Epithelial cell of esophagus (primary cell): ENCODE results near the gene PCCA.

Experiments
- DNase-seq: peaks from one replicate; pipeline ENCODE4 v3.0.0; 2010; ENCODE audit warnings: low read depth
- H3K4me3 ChIP-seq: 2 replicates; pipeline ENCODE4 v1.5.1; 2011; ENCODE audit warnings: mild to moderate bottlenecking, low read length, control low read depth
- TF ChIP-seq, protein P1 (sequence below): IDR thresholded peaks from 2 replicates; pipeline ENCODE4 v1.5.1; 2011; ENCODE audit warnings: low read depth, mild to moderate bottlenecking, low read length, control low read depth, inconsistent platforms; ENCODE audit not compliant: insufficient read depth; ENCODE audit errors: missing control alignments

The PCCA gene

DNA sequence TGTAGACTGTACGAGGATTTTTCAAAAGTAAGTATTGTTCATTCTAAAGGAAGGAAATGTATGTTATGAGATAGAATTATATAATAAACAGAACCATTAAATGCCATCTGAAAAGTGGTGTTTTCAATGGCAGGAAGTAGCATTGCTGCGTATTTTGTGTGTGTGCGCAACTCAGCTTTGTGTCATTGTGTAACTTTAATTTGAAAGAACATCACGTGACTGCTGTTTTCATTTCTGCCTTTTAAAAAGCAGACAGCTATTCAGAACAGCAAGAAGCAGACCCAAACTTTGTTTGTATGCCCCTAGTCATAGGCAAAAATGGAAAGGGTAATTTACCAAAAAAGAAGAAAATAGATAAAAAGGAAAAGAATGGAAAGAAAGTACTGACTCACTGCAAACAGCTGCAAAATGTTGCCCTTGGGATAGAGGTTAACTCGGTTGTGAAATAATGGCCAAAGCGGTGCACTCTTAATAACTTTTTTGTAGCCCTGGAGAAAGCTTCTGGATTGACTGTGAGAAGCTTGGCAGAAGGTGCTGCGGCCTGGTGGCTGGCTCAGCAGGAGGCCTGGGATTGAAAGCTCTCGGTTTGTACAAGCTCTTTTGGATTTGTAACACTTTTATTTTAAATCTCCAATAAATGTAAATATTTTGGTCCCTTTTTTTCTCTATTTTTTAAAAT, 402.4 kb downstream of the PCCA start:
- DNase-seq: no peak
- no peak overlapping the region for H3K4me3 ChIP-seq
- TF ChIP-seq, protein P1, sequence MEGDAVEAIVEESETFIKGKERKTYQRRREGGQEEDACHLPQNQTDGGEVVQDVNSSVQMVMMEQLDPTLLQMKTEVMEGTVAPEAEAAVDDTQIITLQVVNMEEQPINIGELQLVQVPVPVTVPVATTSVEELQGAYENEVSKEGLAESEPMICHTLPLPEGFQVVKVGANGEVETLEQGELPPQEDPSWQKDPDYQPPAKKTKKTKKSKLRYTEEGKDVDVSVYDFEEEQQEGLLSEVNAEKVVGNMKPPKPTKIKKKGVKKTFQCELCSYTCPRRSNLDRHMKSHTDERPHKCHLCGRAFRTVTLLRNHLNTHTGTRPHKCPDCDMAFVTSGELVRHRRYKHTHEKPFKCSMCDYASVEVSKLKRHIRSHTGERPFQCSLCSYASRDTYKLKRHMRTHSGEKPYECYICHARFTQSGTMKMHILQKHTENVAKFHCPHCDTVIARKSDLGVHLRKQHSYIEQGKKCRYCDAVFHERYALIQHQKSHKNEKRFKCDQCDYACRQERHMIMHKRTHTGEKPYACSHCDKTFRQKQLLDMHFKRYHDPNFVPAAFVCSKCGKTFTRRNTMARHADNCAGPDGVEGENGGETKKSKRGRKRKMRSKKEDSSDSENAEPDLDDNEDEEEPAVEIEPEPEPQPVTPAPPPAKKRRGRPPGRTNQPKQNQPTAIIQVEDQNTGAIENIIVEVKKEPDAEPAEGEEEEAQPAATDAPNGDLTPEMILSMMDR: no peak

DNA sequence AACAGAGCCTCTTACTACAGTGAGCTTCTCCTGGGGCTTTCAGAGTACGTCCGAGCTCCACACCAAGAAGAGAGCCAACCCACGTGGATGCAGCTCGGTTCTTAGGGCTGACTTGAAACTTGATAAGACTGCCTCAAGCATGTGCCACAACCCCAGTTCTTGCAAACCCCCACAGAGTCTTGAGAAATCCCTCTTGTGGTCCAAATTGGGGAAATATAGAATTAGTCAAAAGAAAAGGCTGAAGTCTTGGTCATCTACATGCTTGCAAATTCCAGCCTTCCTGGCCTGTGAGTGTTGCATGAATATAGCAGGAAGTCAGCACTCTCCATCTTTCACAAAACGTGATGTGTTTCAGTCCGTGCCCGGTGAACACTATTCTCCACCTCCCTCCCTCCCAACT, 404.5 kb downstream of the PCCA start:
- TF ChIP-seq, protein P1: no peak
- H3K4me3 ChIP-seq: no peak overlapping the region
- DNase-seq: no peak

- H3K4me3 ChIP-seq: no peak overlapping the region
- no peak for DNase-seq
- TF ChIP-seq, protein P1: no peak
Observed at GRCh38 chr13:100495455-100495854, 406.6 kb downstream of the PCCA start.

DNA sequence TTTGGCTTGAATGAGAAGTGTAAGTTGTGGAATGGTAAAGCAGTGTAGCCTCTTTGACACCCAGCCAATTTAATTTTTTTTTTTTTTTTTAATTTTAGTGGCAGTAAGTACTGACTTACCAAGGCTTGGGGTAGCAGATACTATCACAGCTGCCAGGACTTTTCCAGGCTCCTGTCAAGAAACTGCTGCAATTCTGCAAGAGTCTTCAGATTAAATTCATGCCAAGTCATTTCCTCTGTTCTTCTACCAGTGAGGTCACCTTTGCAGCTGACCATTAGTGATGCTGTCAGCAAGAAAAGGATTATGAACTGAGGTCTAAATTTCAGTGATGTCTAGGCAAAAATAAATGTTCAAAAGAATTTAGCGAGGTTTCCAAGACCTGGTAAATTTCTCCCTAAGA, 408.5 kb downstream of the PCCA start:
- TF ChIP-seq, protein P1: no peak
- H3K4me3 ChIP-seq: no peak overlapping the region
- no peak for DNase-seq

DNA sequence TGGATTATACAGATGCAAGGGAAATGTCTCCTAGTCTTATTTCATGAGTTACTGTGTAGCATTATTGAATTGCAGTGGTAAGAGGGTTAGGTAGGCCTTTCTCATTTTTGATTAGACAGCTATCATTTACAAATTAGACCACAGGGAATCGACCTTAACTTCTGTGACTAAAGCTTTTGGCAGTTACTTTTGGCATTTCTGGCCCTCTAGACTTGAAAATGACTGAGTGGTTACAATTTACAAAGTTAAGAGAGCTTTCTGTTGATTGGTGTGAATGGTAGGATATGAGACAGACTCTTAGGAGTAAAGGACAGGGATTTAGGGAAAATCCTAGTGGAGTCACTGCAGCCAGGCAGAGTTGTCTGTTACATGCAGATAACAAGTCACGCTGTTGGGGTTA, 413.6 kb downstream of the PCCA start:
- DNase-seq: no peak
- H3K4me3 ChIP-seq: no peak overlapping the region
- TF ChIP-seq, protein P1: no peak

DNA sequence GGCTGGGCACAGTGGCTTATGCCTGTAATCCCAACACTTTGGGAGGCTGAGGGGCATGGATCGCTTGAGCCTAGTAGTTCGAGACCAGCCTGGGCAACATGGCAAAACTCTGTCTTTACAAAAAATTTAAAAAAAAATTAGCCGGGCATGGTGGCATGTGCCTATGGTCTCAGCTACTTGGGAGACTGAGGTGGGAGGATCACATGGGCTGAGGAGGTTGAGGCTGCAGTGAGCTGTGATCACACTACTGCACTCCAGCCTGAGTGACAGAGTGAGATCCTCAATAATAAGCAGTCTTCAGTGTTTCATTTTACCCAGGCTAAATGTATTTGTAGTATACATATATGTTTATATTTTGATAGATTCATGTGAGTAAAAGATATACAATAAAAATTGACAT, 414.7 kb downstream of the PCCA start:
- DNase-seq: no peak
- H3K4me3 ChIP-seq: no peak overlapping the region
- TF ChIP-seq, protein P1: no peak

DNA sequence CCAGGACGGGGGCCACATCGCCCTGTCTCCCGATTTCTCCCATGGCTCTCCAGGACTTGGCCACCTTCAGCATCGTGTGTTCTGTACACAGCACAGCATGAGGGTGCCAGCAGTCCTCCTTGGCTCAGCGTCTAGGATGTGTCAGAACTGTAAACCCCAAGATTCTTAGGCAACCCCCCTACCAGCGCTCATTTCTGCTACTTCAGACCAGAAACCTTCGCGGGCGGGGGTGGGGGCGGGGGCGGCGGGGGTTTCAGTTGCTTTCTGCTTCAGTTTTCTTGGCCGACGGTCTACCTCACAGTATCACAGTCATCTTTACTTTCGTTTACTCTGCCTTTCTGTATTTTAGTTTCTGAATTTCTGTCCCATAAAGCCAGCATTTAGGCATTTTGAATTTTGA, 417.3 kb downstream of the PCCA start:
- TF ChIP-seq, protein P1: no peak
- H3K4me3 ChIP-seq: no peak overlapping the region
- DNase-seq: no peak
